Measurements from ENCODE around the gene SLC25A27.

Gene SLC25A27

GRCh38 chr6:46720401-46720800, 67.6 kb downstream of the SLC25A27 start:
- no peak for DNase-seq
